Prostate gland (tissue), 2 donors: Measurements from ENCODE around the gene SLC39A13. TPM values are rescaled to one million over a fixed set of nuclear protein-coding genes. Genes with fewer than 3 reads are reported as not detected.
A peak's percentile ranks its signal among the peaks of the same experiment; 100 is the strongest.

ENCODE experiments used
- DNase-seq: peaks from one replicate; pipeline ENCODE4 v3.0.0-alpha.2; 2019; ENCODE audit warnings: low spot score
- H3K27ac ChIP-seq, 2 donors: fragments of 200-600 bp; sonication (generic); 2 replicates each; pipeline ENCODE4 v1.5.1; 2017 to 2019
- H3K27me3 ChIP-seq: fragments of 200-600 bp; sonication (generic); replicated peaks from 2 replicates; pipeline ENCODE4 v1.5.1; 2019; ENCODE audit not compliant: insufficient read depth
- H3K36me3 ChIP-seq, 2 donors: fragments of 200-600 bp; sonication (generic); 1 replicate in 1 of 2; 2 replicates in 1 of 2; pipeline versions ENCODE4 v1.5.1 to v1.8.1; 2017 to 2019
- H3K4me1 ChIP-seq: fragments of 200-600 bp; sonication (generic); replicated peaks from 2 replicates; pipeline ENCODE4 v1.5.1; 2019
- H3K4me3 ChIP-seq, 2 donors: fragments of 200-600 bp; sonication (generic); 2 replicates each; pipeline ENCODE4 v1.5.1; 2017 to 2019
- H3K9me3 ChIP-seq: fragments of 200-600 bp; sonication (generic); 2 replicates; pipeline ENCODE4 v1.5.1; 2017
- CTCF ChIP-seq, 4 experiments: fragments of 200-600 bp in 2 of 4; fragments of 450-650 bp in 2 of 4; sonication (generic) in 2 of 4; IDR thresholded peaks; 1 replicate in 3 of 4; 2 replicates in 1 of 4; pipeline ENCODE4 v1.5.1; 2016 to 2019; ENCODE audit warnings: antibody characterized with exemption in 4 of 4, mild to moderate bottlenecking in 2 of 4, moderate library complexity in 2 of 4
- POLR2A ChIP-seq: fragments of 450-650 bp; IDR thresholded peaks from one replicate; pipeline ENCODE4 v1.6.1; 2016; ENCODE audit warnings: antibody characterized with exemption, mild to moderate bottlenecking
- POLR2AphosphoS5 ChIP-seq: sonication (generic); formaldehyde crosslinking; IDR thresholded peaks from one replicate; pipeline ENCODE4 v1.6.1; 2017; ENCODE audit warnings: antibody characterized with exemption
- WGBS: methylation state at CpG from one replicate; pipeline ENCODE4 v1.1.5; 2018; 5-methylcytosine and 5-hydroxymethylcytosine counted together
- intact Hi-C: fragments of 100-400 bp; cut with DNase I; formaldehyde crosslinking; loops from one replicate; pipeline ENCODE4 v1.14.2; 2022
- total RNA-seq, 2 donors: library from RNA; depleted of rRNA; stranded (reverse); fragments of >200 nt; gene quantifications; one replicate each; pipeline ENCODE4 v1.1.0, GENCODE V29; 2016

Gene SLC39A13
- total RNA-seq, 2 donors from 2014 or later, result 53.1 to 93.7 TPM

GRCh38 chr11:47414685-47415070 lies 6.3 kb downstream of the SLC39A13 start:
- Histone ChIP-seq H3K27me3 (no peaks in the 10 kb centered on the region), H3K9me3 (no peaks in the 10 kb centered on the region), H3K27ac (peak overlapping the region; percentile 27 to 54), H3K36me3 (peaks cover 10 to 18% of the 10 kb centered on the region in 2 donors), H3K4me3 (no peak overlapping the region), H3K4me1 (peaks cover under 1% of the 10 kb centered on the region)
- DNase-seq, result no peak
- intact Hi-C loops, result no loop called here
- TF ChIP-seq CTCF (IDR thresholded peaks at IDR 0.05) (no peak), POLR2A (no peak), POLR2AphosphoS5 (no peak)
- WGBS, result 90% methylated on average over 18 of the region's 19 CpGs

- DNase-seq, result no peak
- H3K27ac ChIP-seq, result peak overlapping the region; percentile 62 to 74
- TF ChIP-seq POLR2A, result no peak
- no peak for TF ChIP-seq CTCF (IDR thresholded peaks at IDR 0.05)
- TF ChIP-seq POLR2AphosphoS5, result no peak
- WGBS, result 82% methylated on average over 29 of the region's 31 CpGs
- no peak overlapping the region for H3K4me3 ChIP-seq
- peaks cover 10 to 24% of the 10 kb centered on the region in 2 donors for H3K36me3 ChIP-seq
- H3K9me3 ChIP-seq, result no peaks in the 10 kb centered on the region
- intact Hi-C loops, result no loop called here
- H3K27me3 ChIP-seq, result no peaks in the 10 kb centered on the region
- no peaks in the 10 kb centered on the region for H3K4me1 ChIP-seq
Observed at GRCh38 chr11:47415091-47415854, 6.9 kb downstream of the SLC39A13 start.

- Histone ChIP-seq H3K9me3 (no peaks in the 10 kb centered on the region), H3K4me3 (no peak overlapping the region), H3K27me3 (no peaks in the 10 kb centered on the region), H3K4me1 (no peaks in the 10 kb centered on the region), H3K36me3 (peaks cover 10 to 25% of the 10 kb centered on the region in 2 donors), H3K27ac (peak overlapping the region; percentile 62 to 74)
- DNase-seq, result peak; percentile 74
- TF ChIP-seq POLR2AphosphoS5, result peak; percentile 75
- TF ChIP-seq POLR2A, result no peak
- intact Hi-C loops, result no loop called here
- 6% methylated on average over 13 of the region's 13 CpGs for WGBS
Observed at GRCh38 chr11:47415949-47416472, 7.6 kb downstream of the SLC39A13 start.

- H3K36me3 ChIP-seq, result peaks cover 10 to 25% of the 10 kb centered on the region in 2 donors
- intact Hi-C loops, result no loop called here
- H3K4me3 ChIP-seq, result no peak overlapping the region
- DNase-seq, result no peak
- 84% methylated on average over 6 of the region's 6 CpGs for WGBS
- no peak overlapping the region for H3K27ac ChIP-seq
- no peaks in the 10 kb centered on the region for H3K4me1 ChIP-seq
- no peaks in the 10 kb centered on the region for H3K9me3 ChIP-seq
- H3K27me3 ChIP-seq, result no peaks in the 10 kb centered on the region
- no peak for TF ChIP-seq POLR2AphosphoS5
Observed at GRCh38 chr11:47417712-47418111, 9.3 kb downstream of the SLC39A13 start.

GRCh38 chr11:47418454-47419259 lies 10.3 kb downstream of the SLC39A13 start:
- no peak overlapping the region for H3K27ac ChIP-seq
- WGBS, result 75% methylated on average over 23 of the region's 23 CpGs

More at GRCh38 chr11:47418454-47419259, 10.3 kb downstream of the SLC39A13 start:
- TF ChIP-seq POLR2AphosphoS5, result no peak
- no peak for TF ChIP-seq POLR2A
- no peak for TF ChIP-seq CTCF (IDR thresholded peaks at IDR 0.05)
- Histone ChIP-seq H3K9me3 (no peaks in the 10 kb centered on the region), H3K4me3 (no peak overlapping the region), H3K36me3 (peaks cover 10 to 28% of the 10 kb centered on the region in 2 donors), H3K4me1 (no peaks in the 10 kb centered on the region), H3K27me3 (no peaks in the 10 kb centered on the region)
- DNase-seq, result no peak
- intact Hi-C loops, result no loop called here
